GM12878 (cell line): ENCODE results near the gene PPRC1. TPM values are rescaled to one million over a fixed set of nuclear protein-coding genes. Genes with fewer than 3 reads are reported as not detected.

ENCODE experiments used
- ATAC-seq: fragments of 200-7000 bp; cut with Tn5 transposase; 3 replicates; pipeline ENCODE4 v1.9.1; 2020; ENCODE audit warnings: mild to moderate bottlenecking, moderate library complexity
- BruUV-seq: library from RNA; stranded (reverse); fragments of 400-500 nt; replicated peaks from 2 replicates; lab custom pipeline; 2021; lab: Mats Ljungman, UMichigan
- CTCF ChIA-PET: fragments of 300-600 bp; sonication (Branson Sonifier 250); formaldehyde crosslinking; extraction: SDS; loops from one replicate; lab custom pipeline; 2021; ENCODE audit warnings: inconsistent platforms; lab: Yijun Ruan, JAX
- POLR2A ChIA-PET: fragments of 350-600 bp; formaldehyde crosslinking; extraction: SDS; loops from one replicate; lab custom pipeline; 2021; ENCODE audit warnings: inconsistent platforms; lab: Charles Lee
- RAD21 ChIA-PET: fragments of 300-600 bp; sonication (Branson Sonifier 250); formaldehyde crosslinking; loops from one replicate; lab custom pipeline; 2023; ENCODE audit warnings: antibody characterized with exemption; ENCODE audit not compliant: unreplicated experiment; lab: Charles Lee
- SMC1A ChIA-PET: fragments of 300-600 bp; sonication (Branson Sonifier 250); formaldehyde crosslinking; loops from one replicate; lab custom pipeline; 2023; ENCODE audit not compliant: unreplicated experiment, uncharacterized antibody; lab: Charles Lee
- DNase-seq: peaks from one replicate; pipeline ENCODE4 v3.0.0-alpha.2; 2011; ENCODE audit warnings: low read depth, low spot score
- FAIRE-seq: peaks from 3 replicates; lab custom pipeline; 2011; peaks lifted over from hg19 to GRCh38; lab: Jason Lieb, UNC
- H2AFZ ChIP-seq: 2 replicates; pipeline ENCODE4 v1.6.0; 2011; ENCODE audit warnings: low read depth, low read length, control low read depth; ENCODE audit not compliant: control insufficient read depth
- H3K27ac ChIP-seq: 2 replicates; pipeline ENCODE4 v1.5.1; 2011; ENCODE audit warnings: control low read depth; ENCODE audit not compliant: control insufficient read depth, insufficient read depth
- H3K27me3 ChIP-seq, 2 experiments: replicated peaks in 1 of 2; 2 replicates each; pipeline versions ENCODE4 v1.6.0 to v1.6.1; 2011; ENCODE audit warnings: low read length in 1 of 2; ENCODE audit not compliant: control insufficient read depth in 2 of 2, insufficient read depth in 2 of 2
- H3K36me3 ChIP-seq, 2 experiments: 2 replicates each; pipeline ENCODE4 v1.5.1; 2011; ENCODE audit warnings: low read length in 1 of 2; ENCODE audit not compliant: control insufficient read depth in 2 of 2, insufficient read depth in 2 of 2
- H3K4me1 ChIP-seq: 2 replicates; pipeline ENCODE4 v1.6.1; 2011; ENCODE audit warnings: mild to moderate bottlenecking, low read length, moderate library complexity, mixed read lengths; ENCODE audit not compliant: control insufficient read depth, insufficient read depth
- H3K4me2 ChIP-seq: 2 replicates; pipeline ENCODE4 v1.6.0; 2011; ENCODE audit warnings: control low read depth; ENCODE audit not compliant: control insufficient read depth, insufficient read depth
- H3K4me3 ChIP-seq: fragments of 200-600 bp; sonication (generic); 2 replicates; pipeline ENCODE4 v1.5.1; 2016
- H3K79me2 ChIP-seq: 2 replicates; pipeline ENCODE4 v1.6.0; 2011; ENCODE audit warnings: low read length; ENCODE audit not compliant: control insufficient read depth, insufficient read depth
- H3K9ac ChIP-seq: 2 replicates; pipeline ENCODE4 v1.8.0; 2011; ENCODE audit warnings: low read length, control low read depth, mixed read lengths; ENCODE audit not compliant: control insufficient read depth, insufficient read depth
- H3K9me3 ChIP-seq: replicated peaks from 3 replicates; pipeline ENCODE4 v1.5.1; 2011; ENCODE audit warnings: mild to moderate bottlenecking, low read length; ENCODE audit not compliant: control insufficient read depth, insufficient read depth
- H4K20me1 ChIP-seq: 2 replicates; pipeline ENCODE4 v1.6.0; 2011; ENCODE audit not compliant: control insufficient read depth, insufficient read depth
- E2F4 ChIP-seq: IDR thresholded peaks from 2 replicates; pipeline ENCODE4 v1.6.1; 2012; ENCODE audit warnings: low read depth, low read length, improper control_type of control experiment
- HDAC6 ChIP-seq: fragments of 200-600 bp; sonication (generic); IDR thresholded peaks from one replicate; pipeline ENCODE4 v1.8.0; 2017; ENCODE audit warnings: antibody characterized with exemption; ENCODE audit not compliant: unreplicated experiment
- HSF1 ChIP-seq: fragments of 150-350 bp; IDR thresholded peaks from 2 replicates; pipeline ENCODE4 v1.6.1; 2014; ENCODE audit warnings: mild to moderate bottlenecking, low read depth, low read length
- WGBS: methylation state at CpG from one replicate; pipeline ENCODE4 v1.1.6; 2016; ENCODE audit warnings: low lambda C conversion rate; ENCODE audit not compliant: insufficient replicate concordance, insufficient coverage; ENCODE audit errors: missing lambda C conversion rate; 5-methylcytosine and 5-hydroxymethylcytosine counted together
- in situ Hi-C: fragments of 300-500 bp; cut with MboI; formaldehyde crosslinking; loops from 9 replicates; pipeline ENCODE4 v1.14.3; 2018; ENCODE audit warnings: mixed read lengths
- intact Hi-C: fragments of 100-400 bp; cut with micrococcal nuclease; formaldehyde crosslinking; loops from one replicate; pipeline ENCODE4 v1.14.2; 2022; ENCODE audit not compliant: unreplicated experiment
- polyA plus RNA-seq, 11 experiments: library from polyadenylated mRNA; depleted of rRNA in 4 of 11; unstranded in 6 of 11; stranded (reverse) in 5 of 11; fragments of >200 nt; fragmentation: Nextera tagmentation in 4 of 11; fragmentation: Illumina TruSeq in 1 of 11; extraction: Ambion mirVana in 4 of 11; extraction: Trizol in 1 of 11; gene quantifications; 1 replicate in 1 of 11; 2 replicates in 10 of 11; pipeline versions ENCODE4 v1.2.1 to v1.2.3, GENCODE V29; 2011 to 2016; ENCODE audit warnings: inconsistent platforms in 2 of 11, missing spikeins in 2 of 11, low read depth in 1 of 11
- total RNA-seq, 4 experiments: library from RNA; depleted of rRNA in 3 of 4; stranded (reverse); fragments of >200 nt in 3 of 4; fragmentation: Illumina TruSeq in 1 of 4; extraction: Trizol in 1 of 4; gene quantifications; 2 replicates each; pipeline versions ENCODE4 v1.2.1 to v1.2.3, GENCODE V29; 2013 to 2021

Gene PPRC1
- total and polyA plus RNA-seq, 10 of the 15 experiments (the other 5 are each of a cell fraction or from before 2014, with no cell fraction given) = 13.1 to 69.8 (median 32.4) TPM

- no peaks in the 10 kb centered on the region for H3K79me2 ChIP-seq
- CTCF ChIA-PET = interaction anchor here (0.6 to 6.6 kb wide), 3 partner anchors 16 to 176 kb away, joined by 3 to 61 read pairs (median 3); no protein-coding TSS in a partner anchor
- peaks cover 5% of the 10 kb centered on the region; the same call in 1 of the 3 replicates for H3K9me3 ChIP-seq
- H3K27me3 ChIP-seq = no peaks in the 10 kb centered on the region
- H3K9ac ChIP-seq = no peak overlapping the region
- SMC1A ChIA-PET = interaction anchor here (0.6 kb wide), 1 partner anchor 108 kb away, joined by 3 read pairs; no protein-coding TSS in a partner anchor
- FAIRE-seq (no peak), DNase-seq (no peak), ATAC-seq (no peak)
- RAD21 ChIA-PET = no interaction called here
- H3K4me3 ChIP-seq = no peak overlapping the region
- WGBS = 64% methylated on average over 14 of the region's 15 CpGs
- H4K20me1 ChIP-seq = no peaks in the 10 kb centered on the region
- in situ Hi-C loops = no loop called here
- intact Hi-C loops = no loop called here
- no peak overlapping the region for H2AFZ ChIP-seq
- peaks cover 11% of the 10 kb centered on the region for H3K4me1 ChIP-seq
- TF ChIP-seq HSF1 (no peak), E2F4 (no peak), HDAC6 (no peak)
- no peak overlapping the region for H3K27ac ChIP-seq
- H3K36me3 ChIP-seq = no peaks in the 10 kb centered on the region
- POLR2A ChIA-PET = interaction anchor here (0.7 to 1.0 kb wide), 2 partner anchors 15 to 125 kb away, joined by 3 to 5 read pairs; no protein-coding TSS in a partner anchor
- no TSS peak for BruUV-seq
- no peak overlapping the region for H3K4me2 ChIP-seq
Measured at GRCh38 chr10:102185811-102186527, 53.1 kb downstream of the PPRC1 start.
